Frontal cortex (tissue), 4 donors: ENCODE results near the gene EFCAB11. TPM values are rescaled to one million over a fixed set of nuclear protein-coding genes. Genes with fewer than 3 reads are reported as not detected.
"Not testable (repeated sequence)": the region's sequence is repeated elsewhere in the genome, so short reads cannot be mapped to it uniquely, and the experiment has no call there.

Experiments
- DNase-seq, 2 donors: peaks; one replicate each; pipeline ENCODE4 v3.0.0; 2012; ENCODE audit warnings: low spot score in 2 of 2
- FAIRE-seq: peaks from 2 replicates; lab custom pipeline; 2012; peaks lifted over from hg19 to GRCh38; lab: Jason Lieb, UNC
- total RNA-seq: library from RNA; depleted of rRNA; stranded (reverse); fragments of >200 nt; gene quantifications from one replicate; pipeline ENCODE4 v1.2.3, GENCODE V29; 2014
- donor health status: control.
- donor health status: control.
- donor health status: control.

EFCAB11 gene
- total RNA-seq, 1 donor from 2014 or later: 5.3 TPM

DNA sequence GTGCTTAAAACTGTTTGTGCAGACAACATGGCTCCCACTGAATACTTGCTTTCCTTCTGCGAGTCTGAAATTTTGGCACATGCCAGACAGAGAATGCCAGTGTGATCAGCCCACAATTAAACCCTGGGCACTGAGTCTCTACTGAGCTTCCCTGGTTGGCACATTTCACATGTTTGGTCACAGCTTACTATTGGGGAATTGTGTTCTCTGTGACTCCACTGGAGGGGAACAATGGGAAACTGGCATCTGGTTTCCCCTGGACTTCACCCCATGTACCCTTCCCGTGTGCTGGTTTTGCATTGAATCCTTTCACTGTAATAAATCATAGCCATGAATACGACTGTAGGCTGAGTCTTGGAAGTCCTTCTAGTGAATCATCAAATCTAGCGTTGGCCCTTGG is 64.9 kb downstream of the EFCAB11 start:
- no peak for FAIRE-seq
- DNase-seq: no peak

- FAIRE-seq (no peak), DNase-seq (no peak)
These were observed 69.8 kb downstream of the EFCAB11 start for GRCh38 chr14:89884761-89885160.

- DNase-seq: no peak
- no peak for FAIRE-seq
These were observed 72.7 kb downstream of the EFCAB11 start for GRCh38 chr14:89881839-89882238.

- not testable (repeated sequence) for DNase-seq, FAIRE-seq
These were observed 80.4 kb downstream of the EFCAB11 start for GRCh38 chr14:89874091-89874490.

- FAIRE-seq: no peak
- no peak for DNase-seq
These were observed 84.2 kb downstream of the EFCAB11 start for GRCh38 chr14:89870316-89870715.

DNA sequence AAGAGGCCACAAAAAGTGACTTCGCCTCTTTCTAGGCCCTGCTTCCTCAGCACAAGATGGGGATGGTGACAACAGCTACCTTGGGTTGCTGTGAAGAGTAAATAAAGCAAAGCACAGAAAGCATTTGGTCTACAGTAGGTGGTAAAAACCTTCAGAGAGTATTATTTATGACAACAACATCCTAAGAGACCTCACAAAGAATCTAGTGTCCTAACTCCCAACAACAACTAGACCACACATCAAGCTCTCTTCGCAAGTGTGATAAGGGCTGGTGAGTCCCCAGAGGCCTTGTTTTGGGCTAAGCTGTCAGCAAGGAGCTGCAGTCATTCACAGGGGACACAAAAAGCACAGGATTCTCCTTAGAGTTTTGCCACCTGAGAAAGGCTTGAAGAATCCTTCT is 84.9 kb downstream of the EFCAB11 start:
- FAIRE-seq: no peak

GRCh38 chr14:89866458-89866857 is 88.1 kb downstream of the EFCAB11 start:
- DNase-seq: no peak

More for the DNA sequence above, 84.9 kb downstream of the EFCAB11 start:
- DNase-seq: no peak

GRCh38 chr14:89865153-89865552 is 89.4 kb downstream of the EFCAB11 start:
- no peak for DNase-seq
- no peak for FAIRE-seq

More at GRCh38 chr14:89866458-89866857, 88.1 kb downstream of the EFCAB11 start:
- no peak for FAIRE-seq

- DNase-seq (no peak), FAIRE-seq (no peak)
These were observed 91.7 kb downstream of the EFCAB11 start for GRCh38 chr14:89862856-89863255.

DNA sequence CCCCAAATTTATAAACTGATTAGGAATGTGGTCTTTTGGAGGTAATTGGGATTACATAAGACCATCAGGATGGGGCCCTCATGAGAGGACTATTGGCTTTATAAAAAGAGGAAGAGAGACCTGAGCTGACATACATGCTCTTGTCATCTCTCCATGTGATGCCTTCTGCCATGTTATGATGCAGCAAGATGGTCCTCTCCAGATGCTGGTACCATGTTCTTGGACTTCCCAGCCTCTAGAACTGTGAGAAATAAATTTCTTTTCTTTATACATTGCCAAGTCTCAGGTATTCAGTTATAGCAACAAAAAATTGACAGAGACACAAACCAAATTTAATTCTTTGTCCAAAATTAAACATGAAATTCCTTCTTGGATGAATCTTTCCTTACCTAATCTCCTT is 92.9 kb downstream of the EFCAB11 start:
- DNase-seq (no peak), FAIRE-seq (no peak)

GRCh38 chr14:89858089-89858488 is 96.4 kb downstream of the EFCAB11 start:
- no peak for DNase-seq
- FAIRE-seq: no peak

DNA sequence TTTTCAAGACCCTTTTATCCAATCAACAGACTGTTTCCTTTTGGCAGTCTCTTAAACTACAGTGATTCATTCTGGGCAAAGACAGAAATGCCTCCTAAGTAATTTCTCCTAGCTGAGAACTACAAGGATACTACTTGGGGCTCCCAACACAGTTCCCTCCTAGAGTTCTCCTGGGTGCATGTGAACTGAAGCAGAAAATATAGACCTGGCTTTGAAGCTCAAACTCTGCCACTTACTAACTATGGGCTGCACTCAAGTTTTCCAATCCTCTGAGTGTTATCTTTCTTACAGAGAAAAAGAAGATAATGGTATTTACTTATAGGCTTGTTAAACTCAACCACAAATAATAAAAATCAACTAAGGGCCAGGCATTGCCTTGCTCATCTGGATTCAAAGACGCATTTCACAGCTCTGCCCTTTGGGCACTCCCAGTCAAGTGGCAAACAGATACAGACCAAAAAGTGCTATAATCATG is 97.6 kb downstream of the EFCAB11 start:
- FAIRE-seq (no peak), DNase-seq (no peak)

- DNase-seq (no peak), FAIRE-seq (no peak)
These were observed 98.4 kb downstream of the EFCAB11 start for GRCh38 chr14:89855961-89856656.

- DNase-seq (no peak), FAIRE-seq (no peak)
These were observed 100.4 kb downstream of the EFCAB11 start for GRCh38 chr14:89853936-89854693.

DNA sequence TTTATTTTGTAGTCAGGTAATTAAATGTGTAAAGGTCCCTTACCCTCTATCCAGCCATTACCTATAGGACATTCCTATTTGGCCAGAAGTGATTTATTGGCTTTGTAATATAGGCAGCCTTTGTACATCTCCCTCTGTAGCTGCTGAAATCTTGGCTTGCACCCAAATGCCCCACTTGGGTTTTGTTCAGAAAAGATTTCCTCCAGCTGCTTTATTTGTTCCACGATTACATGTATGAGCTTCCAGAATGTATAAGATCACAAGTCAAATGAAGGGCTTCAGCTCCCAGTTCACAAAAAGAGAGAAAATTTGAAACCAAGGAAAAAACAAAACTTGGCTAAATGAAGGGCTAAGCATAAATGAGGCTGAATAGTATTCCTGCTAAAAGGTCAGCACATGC is 103.4 kb downstream of the EFCAB11 start:
- FAIRE-seq (no peak), DNase-seq (no peak)

- FAIRE-seq (no peak), DNase-seq (no peak)
These were observed 104.6 kb downstream of the EFCAB11 start for GRCh38 chr14:89849931-89850330.

DNA sequence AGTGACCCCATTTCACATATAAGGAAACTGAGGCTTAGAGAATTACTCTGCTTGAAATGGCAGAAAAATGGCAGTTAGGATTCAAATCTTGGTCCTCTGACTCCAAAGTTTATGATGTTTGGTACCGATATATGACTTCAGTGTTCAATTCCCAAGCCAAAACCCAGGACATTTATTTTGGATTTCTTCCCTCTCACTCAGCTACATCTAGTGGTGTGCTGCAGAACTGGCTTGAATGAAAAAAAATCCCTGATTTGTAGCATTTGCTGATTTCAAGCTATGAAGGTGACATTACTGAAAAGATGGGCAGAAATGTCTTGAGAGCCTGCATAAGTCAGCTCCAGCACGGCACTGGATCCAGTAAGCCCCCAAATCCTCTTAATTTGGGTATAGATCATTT is 106.4 kb downstream of the EFCAB11 start:
- peak in 1 of 2 donors; percentile 7 for DNase-seq

GRCh38 chr14:89845346-89845745 is 109.2 kb downstream of the EFCAB11 start:
- DNase-seq: no peak
- no peak for FAIRE-seq

More for the DNA sequence above, 106.4 kb downstream of the EFCAB11 start:
- FAIRE-seq: no peak

DNA sequence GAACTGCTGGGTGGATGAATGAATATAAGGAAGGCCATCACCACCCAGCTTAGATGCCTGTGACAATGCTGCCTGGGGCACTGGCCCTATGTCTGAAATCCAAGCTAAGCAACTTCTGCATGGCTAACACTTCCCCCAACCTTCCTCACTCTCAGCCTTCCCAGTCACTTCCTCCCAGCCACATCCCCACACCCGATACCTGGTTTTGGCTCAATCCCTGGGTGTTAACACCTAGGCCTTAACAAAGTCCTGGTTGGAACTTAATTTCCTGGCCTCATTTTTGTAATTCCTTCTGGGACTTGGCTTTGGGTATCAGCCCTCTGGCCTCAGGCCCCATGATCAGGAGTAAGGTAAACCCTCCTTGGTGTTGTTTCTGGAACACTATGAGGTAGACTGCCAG is 110.0 kb downstream of the EFCAB11 start:
- no peak for DNase-seq
- FAIRE-seq: no peak

GRCh38 chr14:89842837-89843236 is 111.7 kb downstream of the EFCAB11 start:
- FAIRE-seq: no peak
- DNase-seq: no peak

DNA sequence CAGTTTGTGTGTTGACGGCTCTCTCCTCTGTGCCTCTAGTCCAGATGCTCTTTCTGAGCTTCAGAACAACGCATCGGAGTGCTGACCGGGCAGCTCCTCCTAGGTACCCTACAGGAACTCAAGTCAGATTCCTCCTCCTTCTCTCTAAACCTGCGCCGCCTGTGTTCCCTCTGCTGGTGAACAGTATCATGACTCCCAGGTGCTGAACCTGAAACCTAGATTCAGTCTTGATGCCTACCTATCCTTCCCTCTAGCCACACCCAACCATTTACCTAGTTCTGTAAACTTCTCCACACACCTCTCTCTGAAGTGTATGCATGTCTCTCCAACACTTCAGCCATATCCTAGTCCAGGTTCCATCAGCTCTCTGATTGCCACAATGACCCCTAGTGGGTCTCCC is 112.7 kb downstream of the EFCAB11 start:
- FAIRE-seq: no peak
- DNase-seq: no peak
